ENCODE data around the gene SHOX. TPM values are rescaled to one million over a fixed set of nuclear protein-coding genes. Genes with fewer than 3 reads are reported as not detected.

SHOX gene
- total RNA-seq, 1 donor from 2014 or later: not detected

- Mint-ChIP-seq H3K4me1 (peaks cover 3% of the 10 kb centered on the region), H3K9me3 (no peaks in the 10 kb centered on the region), H3K27me3 (peaks cover 36% of the 10 kb centered on the region), H3K4me3 (no peak overlapping the region), H3K27ac (no peak overlapping the region), H3K36me3 (ENCODE audit: low read depth) (no peaks in the 10 kb centered on the region)
- POLR2A ChIA-PET: no interaction called here
- CTCF ChIA-PET: no interaction called here
- intact Hi-C loops (cut with micrococcal nuclease): no loop called here
- ATAC-seq (ENCODE audit: low read depth) (no peak), DNase-seq (no peak)
- TF ChIP-seq CTCF (IDR thresholded peaks at IDR 0.05): no peak
Measured at GRCh38 chrX:642436-643240, 12.0 kb downstream of the SHOX start.

GRCh38 chrX:643241-643595, 12.6 kb downstream of the SHOX start:
- no peak overlapping the region for H3K4me3 Mint-ChIP-seq
- peaks cover 30% of the 10 kb centered on the region for H3K27me3 Mint-ChIP-seq
- no peaks in the 10 kb centered on the region for H3K4me1 Mint-ChIP-seq
- no peaks in the 10 kb centered on the region for H3K9me3 Mint-ChIP-seq
- no peak overlapping the region for H3K27ac Mint-ChIP-seq
- CTCF ChIA-PET: no interaction called here
- no peaks in the 10 kb centered on the region for H3K36me3 Mint-ChIP-seq (ENCODE audit: low read depth)
- intact Hi-C loops (cut with micrococcal nuclease): no loop called here
- DNase-seq (no peak), ATAC-seq (ENCODE audit: low read depth) (no peak)
- POLR2A ChIA-PET: no interaction called here
- no peak for TF ChIP-seq CTCF (IDR thresholded peaks at IDR 0.05)

- no peak overlapping the region for H3K27ac Mint-ChIP-seq
- H3K4me1 Mint-ChIP-seq: no peaks in the 10 kb centered on the region
- intact Hi-C loops (cut with micrococcal nuclease): no loop called here
- no peaks in the 10 kb centered on the region for H3K36me3 Mint-ChIP-seq (ENCODE audit: low read depth)
- DNase-seq (no peak), ATAC-seq (ENCODE audit: low read depth) (no peak)
- no peaks in the 10 kb centered on the region for H3K9me3 Mint-ChIP-seq
- H3K27me3 Mint-ChIP-seq: peaks cover 23% of the 10 kb centered on the region
- ChIA-PET CTCF (no interaction called here), POLR2A (no interaction called here)
- no peak overlapping the region for H3K4me3 Mint-ChIP-seq
- TF ChIP-seq CTCF (IDR thresholded peaks at IDR 0.05): no peak
Measured at GRCh38 chrX:643911-644303, 13.3 kb downstream of the SHOX start.

GRCh38 chrX:644304-645281, 14.0 kb downstream of the SHOX start:
- no peak overlapping the region for H3K4me3 Mint-ChIP-seq
- peaks cover 18% of the 10 kb centered on the region for H3K27me3 Mint-ChIP-seq
- H3K4me1 Mint-ChIP-seq: no peaks in the 10 kb centered on the region
- ChIA-PET POLR2A (no interaction called here), CTCF (no interaction called here)
- no peak overlapping the region for H3K27ac Mint-ChIP-seq
- no peak for ATAC-seq (ENCODE audit: low read depth)
- intact Hi-C loops (cut with micrococcal nuclease): no loop called here
- DNase-seq: no peak
- no peaks in the 10 kb centered on the region for H3K9me3 Mint-ChIP-seq
- H3K36me3 Mint-ChIP-seq (ENCODE audit: low read depth): no peaks in the 10 kb centered on the region
- TF ChIP-seq CTCF (IDR thresholded peaks at IDR 0.05): no peak

GRCh38 chrX:646228-646495, 15.6 kb downstream of the SHOX start:
- Mint-ChIP-seq H3K9me3 (no peaks in the 10 kb centered on the region), H3K36me3 (ENCODE audit: low read depth) (no peaks in the 10 kb centered on the region), H3K4me3 (no peak overlapping the region), H3K27me3 (peaks cover 10% of the 10 kb centered on the region), H3K27ac (no peak overlapping the region), H3K4me1 (no peaks in the 10 kb centered on the region)
- DNase-seq (no peak), ATAC-seq (ENCODE audit: low read depth) (no peak)
- TF ChIP-seq CTCF (IDR thresholded peaks at IDR 0.05): no peak
- ChIA-PET POLR2A (no interaction called here), CTCF (no interaction called here)
- intact Hi-C loops (cut with micrococcal nuclease): no loop called here
